Amniotic stem cell (primary cell): ENCODE results near the gene KBTBD4.
"Not testable (repeated sequence)": the region's sequence is repeated elsewhere in the genome, so short reads cannot be mapped to it uniquely, and the experiment has no call there.

Experiments used
- DNase-seq: peaks from one replicate; lab custom pipeline; 2025; lab: John Stamatoyannopoulos, UW

The KBTBD4 gene

DNA sequence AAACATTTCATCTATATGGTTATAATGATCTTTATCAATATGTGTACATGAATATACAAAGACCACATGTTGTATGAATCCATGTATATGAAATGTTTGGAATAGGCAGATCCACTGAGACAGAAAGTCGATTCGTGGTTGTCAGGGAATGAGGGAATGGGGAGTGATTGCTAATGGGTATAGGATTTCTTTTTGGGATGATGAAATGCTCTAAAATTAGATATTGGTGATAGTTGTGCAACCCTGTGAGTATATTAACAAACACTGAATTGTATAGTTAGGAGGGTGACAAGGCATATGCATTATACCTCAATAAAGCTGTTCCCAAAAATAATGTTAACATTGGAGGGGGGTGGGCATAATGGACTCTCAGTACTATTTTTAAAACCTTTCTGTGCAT, 18.3 kb downstream of the KBTBD4 start:
- DNase-seq = no peak

DNA sequence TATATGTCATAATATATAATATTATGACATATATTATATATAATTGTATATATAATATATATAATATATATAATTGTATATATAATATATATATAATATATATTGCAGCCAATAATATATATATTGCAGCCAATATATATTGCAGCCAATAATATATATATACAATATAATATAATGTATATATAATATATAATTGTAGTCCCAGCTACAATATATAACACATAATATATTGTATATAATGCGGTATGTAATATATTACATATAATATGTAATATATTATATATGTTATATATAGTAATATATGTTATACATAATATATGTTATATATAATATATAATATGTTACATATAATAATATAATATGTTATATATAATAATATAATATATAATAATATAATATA, 20.1 kb downstream of the KBTBD4 start:
- DNase-seq = no peak

DNA sequence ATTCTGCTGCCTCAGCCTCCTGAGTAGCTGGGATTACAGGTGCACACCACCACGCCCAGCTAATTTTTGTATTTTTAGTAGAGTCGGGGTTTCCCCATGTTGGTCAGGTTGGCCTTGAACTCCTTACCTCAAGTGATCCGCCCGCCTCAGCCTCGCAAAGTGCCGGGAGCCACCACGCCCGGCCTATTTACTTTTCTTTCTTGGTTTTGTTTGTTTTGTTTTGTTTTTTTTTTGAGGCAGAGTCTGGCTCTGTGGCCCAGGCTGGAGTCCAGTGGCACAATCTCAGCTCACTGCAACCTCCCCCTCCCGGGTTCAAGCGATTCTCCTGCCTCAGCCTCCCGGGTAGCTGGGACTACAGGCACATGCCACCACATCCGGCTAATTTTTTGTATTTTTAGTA, 21.8 kb downstream of the KBTBD4 start:
- not testable (repeated sequence) for DNase-seq

DNA sequence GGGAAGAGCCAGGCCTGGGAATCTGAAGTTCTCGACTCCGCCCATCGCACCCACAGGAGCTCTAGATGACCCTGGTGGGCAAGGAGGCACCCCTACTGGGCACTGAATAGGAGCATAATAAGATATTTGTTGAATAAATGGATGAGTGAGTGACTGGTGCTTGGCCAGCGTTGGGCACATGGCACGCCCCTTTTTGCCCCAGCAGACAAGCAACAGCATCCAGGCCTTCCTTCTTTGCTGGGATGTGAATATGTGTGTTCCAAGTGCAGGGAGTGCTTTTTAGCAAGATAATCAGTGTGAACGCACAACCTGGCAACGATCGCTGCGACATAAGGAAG, 25.4 kb downstream of the KBTBD4 start:
- no peak for DNase-seq

DNA sequence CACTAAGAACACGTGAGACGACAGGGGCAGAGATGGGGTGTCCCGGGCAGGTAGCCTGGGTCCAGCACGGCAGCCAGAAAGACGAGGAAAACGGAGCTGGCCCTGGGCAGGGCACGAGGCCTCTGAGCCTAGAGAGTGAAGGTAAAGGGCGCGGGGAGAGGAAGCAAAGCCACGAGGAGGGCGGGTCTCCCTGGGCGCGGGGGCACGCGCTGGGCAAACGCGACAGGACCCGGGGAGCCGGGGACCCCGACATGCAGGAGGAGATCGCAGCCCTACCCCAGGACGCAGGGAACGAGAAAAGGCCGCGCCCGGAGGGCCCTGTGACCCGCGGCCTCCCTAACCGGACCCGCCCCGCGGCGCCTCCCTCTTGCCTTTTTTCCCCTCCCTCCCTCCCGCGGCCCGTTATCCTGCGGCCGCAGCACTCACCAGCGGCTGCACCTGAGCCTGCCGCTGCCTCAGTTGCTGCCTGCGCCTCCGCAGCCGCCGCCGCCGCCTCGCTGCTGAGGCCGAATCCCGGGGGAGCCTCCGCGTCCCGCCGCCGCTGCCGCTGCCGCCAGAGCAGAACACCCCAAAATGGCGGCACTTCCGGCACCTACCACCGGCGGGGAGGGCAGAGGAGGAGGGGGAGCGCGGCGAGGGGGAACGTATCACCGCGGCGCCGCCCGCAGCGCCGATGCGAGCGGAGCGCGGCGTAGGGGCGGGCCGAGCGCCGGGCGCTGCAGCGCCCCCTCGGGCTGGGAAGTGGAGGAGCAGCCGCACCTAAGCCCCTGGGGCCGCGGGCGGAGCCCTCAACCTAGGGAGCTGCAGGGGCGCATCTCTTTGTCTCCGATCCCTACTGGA, 26.0 kb downstream of the KBTBD4 start, which contains the start of gene CELF1:
Gene CELF1, minus strand, starts transcription at position 567 of the 840 bp plus-strand sequence. CDS start 53,609 bp downstream, outside the sequence.
- peak; percentile 77 for DNase-seq

DNA sequence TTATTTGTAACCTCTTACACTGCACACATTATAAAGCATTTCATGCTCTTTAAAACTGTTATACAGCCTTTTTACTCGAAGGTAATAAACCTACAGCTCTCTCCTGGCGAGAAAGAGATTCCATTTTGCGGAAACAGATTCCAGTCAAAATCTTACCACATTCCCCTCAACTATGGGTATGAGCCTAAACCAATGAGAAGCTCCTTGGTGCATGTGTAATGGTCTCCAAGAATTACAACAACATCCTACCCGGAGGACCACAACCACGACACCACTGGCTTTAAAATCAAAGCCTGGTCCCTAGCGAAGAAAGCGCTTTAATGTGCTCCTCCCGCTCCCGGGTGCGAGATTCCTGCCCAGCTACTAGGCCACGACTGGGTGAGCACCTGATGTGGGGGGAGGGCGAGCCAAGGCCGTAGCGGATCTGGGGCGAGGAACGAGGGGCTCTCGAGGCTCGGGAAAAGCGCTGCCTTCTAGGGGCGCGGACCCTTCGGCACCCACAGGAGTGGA, 26.7 kb downstream of the KBTBD4 start:
- no peak for DNase-seq

DNA sequence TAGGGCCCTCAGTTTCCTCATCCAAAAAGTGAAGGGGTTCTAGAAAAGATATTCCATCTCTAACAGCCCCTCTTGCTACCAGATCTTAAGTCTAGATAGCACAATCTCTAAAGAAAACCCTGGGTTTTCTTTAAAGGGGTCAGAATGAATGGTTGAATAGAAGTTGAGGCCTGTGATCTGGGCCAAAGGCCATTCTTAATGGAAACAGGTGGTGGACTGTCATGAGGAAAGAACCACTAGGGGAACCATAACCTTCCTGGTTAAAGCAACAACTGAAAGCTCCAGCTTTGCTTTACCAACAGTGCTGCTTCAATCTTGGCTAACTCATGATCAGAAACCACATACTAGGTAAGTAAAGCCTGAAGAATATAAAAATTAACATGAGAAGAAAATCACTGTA, 27.7 kb downstream of the KBTBD4 start:
- no peak for DNase-seq

DNA sequence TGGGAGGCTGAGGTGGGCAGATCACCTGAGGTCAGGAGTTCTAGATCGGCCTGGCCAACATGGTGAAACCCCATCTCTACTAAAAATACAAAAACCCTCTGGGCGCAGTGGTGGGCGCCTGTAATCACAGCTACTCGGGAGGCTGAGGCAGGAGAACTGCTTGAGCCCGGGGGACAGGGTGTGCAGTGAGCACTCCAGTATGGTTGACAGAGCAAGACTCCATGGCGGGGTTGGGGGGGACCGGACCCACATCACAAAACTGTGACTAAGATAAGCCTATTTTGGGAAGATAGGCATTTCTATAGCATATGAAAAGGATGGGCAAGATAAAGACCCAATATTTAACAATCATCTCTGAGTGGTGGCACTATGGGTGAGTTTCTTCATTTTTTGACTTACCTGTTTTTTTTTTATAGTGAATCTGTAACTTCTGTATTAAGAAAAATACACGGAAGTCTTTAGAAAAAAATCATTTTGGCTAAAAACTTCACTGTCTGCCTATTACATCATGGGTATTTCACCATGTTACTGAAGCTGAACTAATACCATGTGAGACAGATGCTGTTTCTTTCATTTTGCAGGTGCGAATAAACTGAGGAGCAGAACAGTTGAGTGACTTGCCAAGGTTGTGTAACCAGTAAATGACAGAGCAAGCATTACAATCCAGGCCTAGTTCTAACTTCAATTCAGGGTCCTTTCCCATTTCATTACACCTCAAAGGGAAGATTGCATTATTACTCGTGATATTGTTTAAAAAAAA, 28.3 kb downstream of the KBTBD4 start:
- DNase-seq = no peak

DNA sequence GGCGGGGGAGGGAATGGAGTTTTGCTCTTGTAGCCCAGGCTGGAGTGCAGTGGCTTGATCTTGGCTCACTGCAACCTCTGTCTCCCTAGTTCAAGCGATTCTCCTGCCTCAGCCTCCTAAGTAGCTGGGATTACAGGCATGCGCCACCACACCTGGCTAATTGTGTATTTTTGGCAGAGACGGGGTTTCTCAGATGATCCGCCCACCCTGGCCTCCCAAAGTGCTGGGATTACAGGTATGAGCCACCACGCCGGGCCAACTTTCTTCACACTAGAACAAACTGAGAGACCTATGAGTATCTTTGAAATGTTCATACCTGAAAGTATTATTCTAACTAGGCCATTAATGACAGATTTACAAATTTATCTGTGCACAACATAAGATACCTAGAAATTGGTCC, 32.5 kb downstream of the KBTBD4 start:
- not testable (repeated sequence) for DNase-seq

DNA sequence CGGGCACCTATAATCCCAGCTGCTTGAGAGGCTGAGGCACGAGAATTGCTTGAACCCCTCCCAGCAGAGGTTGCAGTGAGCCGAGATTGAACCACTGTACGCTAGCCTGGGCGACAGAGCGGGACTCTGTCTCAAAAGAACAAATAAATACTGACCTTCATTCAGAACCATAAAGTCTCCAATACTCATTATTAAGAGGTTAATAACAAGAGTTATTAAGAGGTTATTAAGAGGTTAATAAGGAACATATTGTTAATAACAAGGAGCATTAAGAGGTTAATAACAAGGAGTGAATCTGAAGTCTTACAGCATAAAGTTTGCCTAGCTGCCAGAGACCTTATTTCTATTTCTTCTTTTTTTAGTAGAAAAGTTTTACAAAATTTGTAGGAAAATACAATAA, 33.5 kb downstream of the KBTBD4 start:
- no peak for DNase-seq

DNA sequence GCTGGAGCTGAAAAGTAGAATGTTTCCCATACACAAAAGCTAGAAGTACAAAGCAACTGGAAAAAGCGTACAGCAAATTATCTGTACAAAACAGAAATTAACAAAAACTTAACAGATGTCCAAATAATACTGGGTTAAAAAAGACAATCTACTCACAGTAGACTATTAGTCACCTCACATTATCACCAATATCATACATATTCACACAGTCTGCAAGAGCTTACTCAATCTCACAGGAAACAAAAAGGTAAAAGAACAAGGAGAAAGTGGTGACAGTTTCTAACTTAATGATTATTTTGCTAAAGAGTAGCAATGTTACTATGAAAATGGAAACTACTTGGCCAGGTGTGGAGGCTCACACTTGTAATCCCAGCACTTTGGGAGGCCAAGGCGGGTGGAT, 37.7 kb downstream of the KBTBD4 start:
- no peak for DNase-seq

DNA sequence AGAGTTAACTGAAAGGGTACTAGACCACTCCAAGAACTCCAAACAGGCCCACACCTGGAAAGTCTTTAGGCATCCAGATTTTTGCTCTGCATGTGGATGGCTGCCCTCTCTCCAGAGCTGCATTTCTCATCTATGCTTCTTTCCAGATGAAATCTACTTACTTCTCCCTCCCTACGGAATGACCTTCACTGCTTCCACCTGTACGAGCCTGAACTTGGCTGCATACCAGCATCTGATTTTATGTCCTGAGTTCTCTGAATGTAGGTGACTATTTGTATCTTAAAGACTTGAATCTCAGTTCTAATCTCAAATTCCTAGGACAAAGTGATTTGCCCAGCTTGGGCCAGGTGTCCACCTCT, 39.1 kb downstream of the KBTBD4 start:
- DNase-seq = no peak

DNA sequence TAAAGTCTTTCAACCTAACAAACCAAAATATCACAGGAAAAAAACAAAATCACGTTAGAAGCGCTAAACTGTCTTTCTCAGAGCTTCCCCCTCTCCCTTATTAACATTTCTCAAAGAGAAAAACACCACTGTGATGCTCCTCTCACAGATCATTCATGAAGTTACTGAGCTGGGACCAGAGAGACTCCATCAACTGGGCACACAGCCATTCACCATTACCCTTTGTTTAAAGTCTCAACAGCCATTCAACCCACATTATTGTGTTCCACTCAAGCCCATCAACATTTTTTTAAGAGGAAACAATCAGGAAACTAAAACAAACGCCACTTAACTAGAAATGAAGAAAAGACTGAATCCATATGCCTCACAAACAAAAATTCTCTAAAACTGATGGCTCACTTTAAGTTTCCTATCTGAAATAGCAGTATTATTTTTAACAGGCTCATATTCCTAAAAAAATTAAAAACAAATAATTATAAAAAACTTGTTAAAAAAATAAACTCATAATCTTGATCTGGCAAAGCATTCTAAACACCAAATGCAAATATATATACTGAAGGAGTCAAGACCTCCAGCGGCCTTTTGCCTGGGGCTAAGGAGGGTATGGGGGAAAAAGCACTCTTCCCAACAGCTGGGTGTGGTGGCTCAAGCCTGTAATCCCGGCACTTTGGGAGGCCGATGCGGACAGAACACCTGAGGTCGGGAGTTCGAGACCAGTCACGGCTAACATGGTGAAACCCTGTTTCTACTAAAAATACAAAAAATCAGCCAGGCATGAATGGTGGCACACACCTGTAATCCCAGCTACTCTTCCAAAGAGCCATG, 39.8 kb downstream of the KBTBD4 start:
- no peak for DNase-seq

DNA sequence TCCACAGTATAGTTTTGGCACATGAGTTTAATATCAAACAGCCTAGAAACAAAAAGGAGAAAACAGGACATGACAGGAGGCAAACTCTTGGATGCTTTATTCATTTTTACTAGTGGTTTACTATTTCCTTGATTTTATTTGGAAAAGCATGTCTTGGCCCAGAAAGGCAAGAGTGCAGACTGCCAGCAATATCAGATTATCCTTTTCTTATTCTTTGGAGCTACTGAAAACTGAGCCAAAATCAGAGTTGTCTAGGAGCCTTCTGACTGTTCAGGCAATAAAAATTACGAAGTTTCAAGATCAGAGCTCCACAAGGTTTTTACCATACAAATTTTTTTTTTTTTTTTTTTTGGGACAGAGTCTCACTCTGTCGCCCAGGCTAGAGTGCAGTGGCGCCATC, 41.9 kb downstream of the KBTBD4 start:
- no peak for DNase-seq

DNA sequence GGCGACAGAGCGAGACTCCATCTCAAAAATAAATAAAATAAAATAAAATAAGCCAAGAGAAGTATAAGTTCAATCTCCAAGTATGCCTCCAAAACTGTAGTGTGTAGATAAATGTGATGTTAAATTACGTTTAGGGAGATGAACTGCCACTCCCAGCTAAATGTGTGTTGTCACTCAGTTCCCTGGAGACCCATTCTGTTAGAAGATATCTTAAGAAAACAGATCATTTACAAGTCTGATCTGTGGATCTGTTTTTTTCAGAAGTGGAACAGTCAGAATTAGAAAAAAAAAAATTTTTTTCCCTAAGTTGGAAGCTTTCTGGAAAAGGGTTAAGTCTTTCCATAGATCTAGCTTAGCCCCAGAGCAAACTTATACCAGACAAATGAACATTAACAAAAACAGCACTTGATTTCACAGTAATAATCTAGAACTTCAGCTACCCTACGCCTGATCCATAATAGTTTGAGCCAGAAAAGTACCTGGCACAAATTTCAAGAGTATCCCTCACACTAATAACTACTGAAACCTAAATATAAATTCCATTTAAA, 44.0 kb downstream of the KBTBD4 start:
- no peak for DNase-seq

DNA sequence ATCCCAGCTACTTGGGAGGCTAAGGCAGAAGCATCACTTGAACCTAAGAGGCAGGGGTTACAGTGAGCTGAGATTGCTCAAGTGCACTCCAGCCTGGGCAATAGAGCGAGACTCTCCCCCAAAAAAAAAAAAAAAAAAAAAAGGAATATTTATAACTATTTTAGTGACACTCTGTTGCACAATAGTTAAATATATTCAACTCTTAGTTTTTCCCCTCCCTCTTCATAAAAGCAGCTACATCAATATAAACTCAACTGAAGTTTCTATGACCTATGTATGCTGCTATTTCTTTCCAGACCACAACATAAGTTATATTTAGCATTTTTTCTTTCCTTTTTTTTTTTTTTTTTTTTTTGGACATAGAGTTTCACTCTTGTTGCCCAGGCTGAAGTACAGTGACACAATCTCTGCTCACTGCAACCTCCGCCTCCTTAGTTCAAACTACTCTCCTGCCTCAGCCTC, 45.0 kb downstream of the KBTBD4 start:
- DNase-seq = no peak

DNA sequence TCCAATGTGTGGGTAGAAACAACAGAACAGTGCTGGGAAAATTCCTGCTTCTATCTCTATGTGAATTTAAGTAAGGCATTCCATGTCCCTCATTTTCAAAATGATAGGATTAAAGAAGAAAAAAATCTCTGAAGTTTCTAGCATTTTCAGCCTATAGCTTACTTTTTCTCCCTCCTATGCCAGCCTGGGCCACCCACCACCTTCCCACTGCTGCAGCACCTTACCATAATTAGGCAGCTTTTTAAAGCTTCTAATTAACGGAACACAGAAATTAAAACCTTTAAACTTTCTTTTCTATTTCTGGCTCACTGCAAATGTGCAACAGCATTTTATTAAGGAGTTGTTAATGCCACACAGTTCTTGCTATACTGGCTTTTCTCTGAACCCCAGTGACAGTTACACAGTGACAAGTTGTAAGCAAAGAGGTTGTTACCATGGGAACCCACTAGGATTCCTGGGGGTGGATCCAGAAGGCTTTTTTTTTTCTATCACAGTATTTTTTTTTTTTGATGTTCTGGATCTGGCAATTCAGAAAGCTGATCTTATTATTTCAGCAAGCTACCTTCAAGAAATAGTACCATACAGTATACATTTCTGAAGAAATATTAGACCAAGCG, 46.1 kb downstream of the KBTBD4 start:
- no peak for DNase-seq

DNA sequence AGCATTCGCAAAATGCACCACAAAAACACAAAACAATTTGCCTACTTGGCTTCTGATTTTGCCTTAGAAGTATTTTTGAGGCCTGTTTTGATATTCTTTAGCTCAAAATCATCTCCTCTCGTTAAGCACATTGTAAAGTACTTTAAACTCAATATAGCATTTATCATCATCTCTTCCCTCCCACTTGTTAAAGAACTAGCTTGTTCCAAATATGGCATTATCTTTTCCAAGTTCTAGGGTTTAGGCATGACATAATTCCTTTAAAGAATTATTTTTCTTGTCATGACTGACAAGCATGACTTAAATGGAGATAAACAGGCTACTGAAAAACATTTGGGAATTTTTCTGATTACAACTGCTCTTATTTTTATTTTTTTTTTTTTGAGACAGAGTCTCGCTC, 47.1 kb downstream of the KBTBD4 start:
- DNase-seq = no peak

DNA sequence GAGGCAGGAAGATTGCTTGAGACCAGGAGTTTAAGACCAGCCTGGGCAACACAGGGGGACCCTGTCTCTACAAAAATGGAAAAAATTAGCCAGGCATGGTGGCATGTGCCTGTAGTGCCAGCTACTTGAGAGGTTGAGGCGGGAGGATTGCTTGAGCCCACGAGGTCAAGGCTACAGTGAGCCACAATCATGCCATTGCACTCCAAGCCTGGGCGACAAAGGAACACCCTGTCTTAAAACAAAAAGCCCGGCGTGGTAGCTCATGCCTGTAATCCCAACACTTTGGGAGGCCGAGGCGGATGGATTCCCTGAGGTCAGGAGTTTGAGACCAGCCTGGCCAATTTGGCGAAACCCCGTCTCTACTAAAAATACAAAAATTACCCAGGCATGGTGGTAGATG, 48.0 kb downstream of the KBTBD4 start:
- DNase-seq = not testable (repeated sequence)

DNA sequence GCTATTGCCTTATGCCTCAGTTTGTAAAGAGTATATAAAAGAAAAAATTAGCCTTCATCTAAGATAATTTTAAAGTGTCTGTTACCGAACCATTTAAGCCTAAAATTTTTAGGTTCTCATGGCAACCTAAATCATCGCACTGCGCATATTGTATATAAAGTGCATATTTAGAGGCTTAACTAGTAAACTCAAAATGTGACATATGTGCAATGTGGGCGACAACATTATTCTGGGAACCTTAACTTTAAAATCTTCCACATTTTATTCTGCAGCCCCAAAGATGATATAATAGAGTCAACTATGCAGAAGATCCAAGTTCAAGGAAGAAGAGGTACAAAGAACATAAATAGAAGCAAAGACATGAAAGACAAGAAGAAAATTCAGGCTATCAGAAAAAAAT, 48.8 kb downstream of the KBTBD4 start:
- DNase-seq = no peak

DNA sequence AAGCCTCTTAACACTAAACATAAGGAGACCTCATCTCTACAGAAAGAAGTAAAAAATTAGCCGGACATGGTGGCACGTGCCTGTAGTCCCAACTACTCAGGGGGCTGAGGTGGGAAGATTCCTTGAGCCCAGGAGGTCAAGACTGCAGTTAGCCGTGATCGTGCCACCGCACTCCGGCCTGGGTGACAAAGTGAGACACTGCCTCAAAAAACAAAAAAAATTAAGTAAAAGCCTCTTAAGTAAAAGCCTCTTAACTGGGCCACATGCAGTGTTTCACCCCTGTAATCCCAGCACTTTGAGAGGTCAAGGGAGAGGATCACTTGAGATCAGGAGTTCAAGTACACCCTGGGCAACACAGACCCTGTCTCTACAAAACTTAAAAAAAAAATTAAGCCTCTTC, 51.6 kb downstream of the KBTBD4 start:
- DNase-seq = no peak

DNA sequence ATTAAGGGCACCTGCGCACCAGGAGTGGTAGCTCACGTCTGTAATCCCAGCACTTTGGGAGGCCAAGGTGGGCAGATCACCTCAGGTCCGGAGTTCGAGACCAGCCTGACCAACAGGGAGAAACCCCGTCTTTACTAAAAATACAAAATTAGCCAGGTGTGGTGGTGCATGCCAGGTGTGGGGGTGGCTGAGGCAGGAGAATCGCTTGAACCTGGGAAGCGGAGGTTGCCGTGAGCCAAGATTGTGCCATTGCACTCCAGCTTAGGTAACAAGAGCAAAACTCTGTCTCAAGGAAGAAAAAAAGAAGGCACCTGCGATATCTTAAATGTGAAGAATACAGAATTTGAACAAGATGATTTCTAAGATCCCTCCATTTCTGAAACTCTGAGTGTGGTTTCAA, 52.7 kb downstream of the KBTBD4 start:
- not testable (repeated sequence) for DNase-seq
